Thoracic aorta (tissue), 2 donors: ENCODE data around the gene ABCB9. TPM values are rescaled to one million over a fixed set of nuclear protein-coding genes. Genes with fewer than 3 reads are reported as not detected.

ENCODE experiments used
- ATAC-seq: fragments of 150-250 bp; one replicate; pipeline ENCODE4 v1.8.0; 2017; ENCODE audit warnings: low read depth; ENCODE audit not compliant: insufficient number of reproducible peaks, low FRiP score
- DNase-seq: peaks from one replicate; pipeline ENCODE4 v3.0.0-alpha.2; 2020; ENCODE audit warnings: low spot score
- H3K27ac ChIP-seq, 2 donors: fragments of 200-600 bp; sonication (generic); 1 replicate in 1 of 2; 2 replicates in 1 of 2; pipeline ENCODE4 v1.5.1; 2016; ENCODE audit warnings: mild to moderate bottlenecking in 2 of 2, moderate library complexity in 2 of 2
- H3K27me3 ChIP-seq: fragments of 200-600 bp; sonication (generic); replicated peaks from 2 replicates; pipeline ENCODE4 v1.6.0; 2016; ENCODE audit warnings: mild to moderate bottlenecking; ENCODE audit not compliant: insufficient read depth
- H3K36me3 ChIP-seq: fragments of 200-600 bp; sonication (generic); one replicate; pipeline ENCODE4 v1.5.1; 2016
- H3K4me1 ChIP-seq, 2 donors: fragments of 200-600 bp; sonication (generic); 1 replicate in 1 of 2; 2 replicates in 1 of 2; pipeline versions ENCODE4 v1.5.1 to v1.6.0; 2016; ENCODE audit warnings: low read depth in 2 of 2, mild to moderate bottlenecking in 1 of 2; ENCODE audit not compliant: control insufficient read depth in 1 of 2
- H3K4me3 ChIP-seq: fragments of 200-600 bp; sonication (generic); 2 replicates; pipeline ENCODE4 v1.5.1; 2016; ENCODE audit warnings: mild to moderate bottlenecking
- H3K9me3 ChIP-seq: fragments of 200-600 bp; sonication (generic); 2 replicates; pipeline ENCODE4 v1.5.1; 2016
- CTCF ChIP-seq: fragments of 200-600 bp; sonication (generic); IDR thresholded peaks from one replicate; pipeline ENCODE4 v1.5.1; 2019; ENCODE audit warnings: antibody characterized with exemption
- total RNA-seq, 2 donors: library from RNA; depleted of rRNA; stranded (reverse); fragments of >200 nt; gene quantifications; one replicate each; pipeline versions ENCODE4 v1.1.0 to v1.2.3, GENCODE V29; 2016

ABCB9 gene
- total RNA-seq, 2 donors from 2014 or later, result 6.3 to 7.0 TPM

GRCh38 chr12:122976648-122976975 is 10.3 kb upstream of the ABCB9 start:
- Histone ChIP-seq H3K27me3 (no peaks in the 10 kb centered on the region), H3K4me1 (peaks cover 26 to 61% of the 10 kb centered on the region in 2 donors), H3K9me3 (no peaks in the 10 kb centered on the region), H3K4me3 (no peak overlapping the region), H3K36me3 (no peaks in the 10 kb centered on the region), H3K27ac (no peak overlapping the region)
- no peak for TF ChIP-seq CTCF
- DNase-seq (no peak), ATAC-seq (no peak)

DNA sequence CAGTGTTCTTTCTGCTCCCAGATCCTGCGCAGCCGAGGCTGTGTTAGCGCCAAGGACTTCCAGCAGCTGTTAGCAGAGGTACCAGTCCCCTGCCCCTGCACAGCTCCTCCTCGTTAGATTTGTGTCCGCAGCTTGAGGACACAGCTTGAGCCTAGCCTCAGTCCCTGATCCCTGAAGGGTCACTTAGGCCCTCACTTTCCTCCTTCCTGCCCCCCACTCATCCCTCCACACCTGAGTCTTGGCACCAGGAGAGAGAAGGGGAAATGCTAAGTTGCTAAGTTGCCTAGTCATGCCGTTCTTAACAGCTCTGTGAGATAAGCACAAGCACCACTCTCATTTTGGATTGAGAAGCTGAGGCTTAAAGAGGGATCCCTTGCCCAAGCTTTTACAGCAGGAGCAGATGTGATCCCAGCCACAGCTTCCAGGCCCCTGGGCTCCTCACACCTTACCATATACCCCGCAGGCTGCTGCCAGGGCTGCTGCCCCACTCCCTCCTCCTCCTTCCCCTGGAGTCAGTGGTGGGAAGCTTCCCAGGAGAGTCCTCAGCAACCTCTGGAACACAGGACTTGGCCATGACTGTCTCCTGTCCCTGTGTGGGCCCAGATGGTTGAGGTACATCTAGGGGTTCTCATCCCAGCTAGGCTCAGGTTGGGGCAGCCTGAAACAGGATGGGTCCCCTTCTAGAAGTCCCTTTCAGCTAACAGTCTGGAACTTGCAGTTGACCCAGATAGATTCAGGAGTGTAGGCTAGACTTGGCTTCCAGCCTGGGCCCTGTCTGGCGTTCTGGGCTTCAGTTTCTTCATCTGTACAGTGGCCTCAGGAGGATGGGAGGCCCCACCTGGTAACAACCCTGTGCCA is 9.8 kb upstream of the ABCB9 start:
- Histone ChIP-seq H3K4me1 (peaks cover 21 to 55% of the 10 kb centered on the region in 2 donors), H3K9me3 (no peaks in the 10 kb centered on the region), H3K27ac (peak overlapping the region in 1 of 2 donors; percentile 99), H3K4me3 (peak overlapping the region; percentile 91), H3K27me3 (no peaks in the 10 kb centered on the region), H3K36me3 (no peaks in the 10 kb centered on the region)
- ATAC-seq, result no peak
- no peak for DNase-seq
- TF ChIP-seq CTCF, result no peak

DNA sequence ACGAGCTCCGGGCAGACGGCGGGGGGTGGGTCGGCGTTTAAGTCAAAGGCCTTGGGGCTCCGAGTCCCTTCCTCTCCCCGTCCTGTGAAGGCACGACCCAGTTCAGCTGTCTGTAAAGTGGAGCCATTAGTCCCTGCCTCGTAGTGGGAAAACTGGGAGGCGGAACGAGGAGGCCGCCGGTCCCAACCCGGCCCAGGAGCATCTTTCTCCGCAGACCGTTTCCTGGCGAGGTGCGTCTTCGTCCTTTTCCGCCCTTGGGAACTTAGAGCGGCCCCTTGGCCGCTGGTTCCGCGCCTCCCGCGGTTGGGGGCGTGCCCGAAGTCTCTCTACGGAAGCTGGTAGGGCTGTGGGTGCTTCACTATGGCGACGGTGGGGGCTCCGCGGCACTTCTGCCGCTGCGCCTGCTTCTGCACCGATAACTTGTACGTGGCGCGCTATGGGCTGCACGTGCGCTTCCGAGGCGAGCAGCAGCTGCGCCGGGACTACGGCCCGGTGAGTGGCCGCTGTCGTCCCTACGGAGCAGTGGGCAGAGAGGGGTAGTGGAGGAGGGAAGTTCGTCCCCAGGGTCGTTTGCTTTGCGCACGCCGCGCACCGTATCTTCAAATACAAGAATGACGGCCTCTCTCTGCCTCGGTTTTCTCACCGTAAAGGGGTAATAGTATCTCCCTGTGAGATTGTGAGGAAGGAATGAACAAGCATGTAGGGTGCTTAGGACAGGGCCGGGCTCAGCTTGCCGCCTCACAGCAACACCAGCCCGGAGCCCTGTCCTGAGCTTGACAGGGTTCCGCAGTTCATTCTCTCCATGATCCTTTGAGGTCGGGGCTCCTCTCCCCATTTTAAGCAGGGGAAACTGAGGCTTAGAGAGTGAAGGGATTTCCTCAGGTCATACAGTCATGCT is 8.9 kb upstream of the ABCB9 start, which contains the start of gene OGFOD2:
TSS of gene OGFOD2 (plus strand) at position 353 of the 898 bp plus-strand sequence. CDS start at position 361, 8 bp downstream.
- DNase-seq (peak; percentile 61), ATAC-seq (peak; percentile 77)
- no peak for TF ChIP-seq CTCF
- Histone ChIP-seq H3K4me1 (peaks cover 21 to 55% of the 10 kb centered on the region in 2 donors), H3K9me3 (no peaks in the 10 kb centered on the region), H3K27me3 (no peaks in the 10 kb centered on the region), H3K27ac (peak within 1 kb of the TSS; percentile 97 to 99), H3K4me3 (peak within 1 kb of the TSS; percentile 91), H3K36me3 (no peaks in the 10 kb centered on the region)

DNA sequence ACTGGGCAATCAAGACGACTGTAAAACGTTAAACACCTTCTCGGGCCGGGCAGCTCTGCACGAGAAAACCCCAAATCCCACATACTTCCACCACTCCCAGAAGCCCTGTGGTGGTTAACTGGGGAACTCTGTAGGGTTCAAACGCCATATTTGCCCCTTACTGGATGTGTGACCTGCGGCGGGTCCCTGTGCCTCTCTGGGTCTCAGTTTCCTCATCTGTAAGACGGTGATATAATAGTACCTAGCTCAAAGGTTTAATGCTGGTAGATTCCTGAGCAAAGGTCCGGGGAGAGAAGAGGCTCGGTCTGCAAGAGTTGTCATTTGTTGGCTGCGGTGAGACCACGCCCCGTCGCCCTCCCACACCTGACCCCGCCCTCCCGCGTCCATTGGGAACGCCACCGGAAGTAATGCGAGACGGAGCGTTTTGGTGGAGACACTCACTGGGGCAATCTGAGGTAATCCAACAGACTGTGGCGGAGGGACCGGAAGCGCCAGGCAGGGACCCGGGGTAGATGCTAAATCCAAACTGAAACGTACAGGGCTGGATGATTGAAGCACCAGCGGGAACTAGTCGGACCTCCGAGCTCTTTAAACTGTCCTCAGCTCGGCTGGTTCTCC is 8.1 kb upstream of the ABCB9 start:
- Histone ChIP-seq H3K9me3 (no peaks in the 10 kb centered on the region), H3K4me1 (peaks cover 17 to 48% of the 10 kb centered on the region in 2 donors), H3K4me3 (peak overlapping the region; percentile 91), H3K36me3 (no peaks in the 10 kb centered on the region), H3K27ac (peak overlapping the region; percentile 97 to 99), H3K27me3 (no peaks in the 10 kb centered on the region)
- peak; percentile 95 for DNase-seq
- peak; percentile 86 for ATAC-seq
- TF ChIP-seq CTCF, result no peak
